Measurements from ENCODE around the gene CFAP73. TPM values are rescaled to one million over a fixed set of nuclear protein-coding genes. Genes with fewer than 3 reads are reported as not detected.

Gene CFAP73
- total and polyA plus RNA-seq, 10 of the 15 experiments (the other 5 are each of a cell fraction or from before 2014, with no cell fraction given): 0.18 TPM; not detected in 9

DNA sequence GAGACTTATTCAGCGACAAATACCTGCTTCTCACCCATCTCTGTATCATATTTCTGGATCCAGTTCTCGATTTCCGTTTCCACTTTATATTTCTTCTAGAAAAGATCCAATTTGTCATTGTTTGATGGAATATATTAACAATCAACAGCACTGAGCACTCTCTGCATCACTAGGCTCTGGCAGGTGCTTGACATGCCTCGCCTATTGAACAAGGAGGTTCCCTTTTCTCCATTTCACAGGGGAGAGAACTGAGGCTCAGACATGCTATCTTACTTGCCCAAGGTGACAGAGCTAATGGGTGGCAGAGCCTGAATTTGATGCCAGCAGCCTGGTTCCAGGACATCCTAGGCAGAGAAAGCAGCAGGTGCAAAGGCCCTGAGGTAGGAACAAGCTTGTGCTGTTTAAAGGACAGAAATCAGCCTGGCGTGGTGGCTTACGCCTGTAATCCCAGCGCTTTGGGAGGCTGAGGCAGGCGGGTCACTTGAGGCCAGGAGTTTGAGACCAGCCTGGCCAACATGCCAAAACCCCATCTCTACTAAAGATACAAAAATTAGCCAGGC is 48.1 kb downstream of the CFAP73 start:
- TF ChIP-seq IKZF1 (conservative IDR thresholded peaks at IDR 0.05) (no peak), HDGF (IDR thresholded peaks at IDR 0.05) (0 out of 2 replicates have a peak, but pooled peaks have one; percentile 20)
- ChIA-PET RAD21 (ENCODE audit: unreplicated experiment) (interaction anchor here (0.5 to 2.3 kb wide), 16 partner anchors 10 to 1059 kb away, joined by 3 to 8 read pairs (median 4); no protein-coding TSS in a partner anchor), SMC1A (ENCODE audit: uncharacterized antibody, unreplicated experiment) (interaction anchor here (0.6 to 1.5 kb wide), 10 partner anchors 19 to 149 kb away, joined by 3 to 8 read pairs (median 4); no protein-coding TSS in a partner anchor), CTCF (interaction anchor here (0.6 to 4.2 kb wide), 21 partner anchors 11 to 438 kb away, joined by 3 to 24 read pairs (median 5); partner anchors contain the start of gene SDSL), POLR2A (interaction anchor here (0.5 to 0.6 kb wide), 3 partner anchors 24 to 690 kb away, joined by 4 to 5 read pairs (median 4); partner anchors contain the start of gene TPCN1)
- Histone ChIP-seq H3K27me3 (replicated peaks in 1 of 2; ENCODE audit: control insufficient read depth in 2 of 2, insufficient read depth in 2 of 2, low read length in 1 of 2) (no peaks in the 10 kb centered on the region), H2AFZ (ENCODE audit: control insufficient read depth, low read depth, low read length) (no peak overlapping the region), H3K4me3 (no peak overlapping the region), H3K4me2 (ENCODE audit: control insufficient read depth, insufficient read depth) (no peak overlapping the region), H3K9ac (ENCODE audit: control insufficient read depth, insufficient read depth, low read length) (no peak overlapping the region), H3K4me1 (ENCODE audit: control insufficient read depth, insufficient read depth, low read length) (no peaks in the 10 kb centered on the region), H3K79me2 (ENCODE audit: control insufficient read depth, insufficient read depth, low read length) (no peaks in the 10 kb centered on the region), H3K36me3 (ENCODE audit: control insufficient read depth in 2 of 2, insufficient read depth in 2 of 2, low read length in 1 of 2) (no peaks in the 10 kb centered on the region), H4K20me1 (ENCODE audit: control insufficient read depth, insufficient read depth) (no peaks in the 10 kb centered on the region), H3K27ac (ENCODE audit: control insufficient read depth, insufficient read depth) (no peak overlapping the region), H3K9me3 (replicated peaks; ENCODE audit: control insufficient read depth, insufficient read depth, low read length) (no peaks in the 10 kb centered on the region)
- BruUV-seq (replicated peaks): no TSS peak
- ATAC-seq (no peak), DNase-seq (ENCODE audit: low read depth, low spot score) (no peak), FAIRE-seq (no peak)
- in situ Hi-C loops (cut with MboI) (loop anchor here (5.0 kb wide), 1 partner anchor 225 kb away; the partner anchor contains the start of gene SDSL), intact Hi-C loops (cut with micrococcal nuclease; ENCODE audit: unreplicated experiment) (loop anchor here (2.0 to 10.0 kb wide), 3 partner anchors 35 to 115 kb away; no protein-coding TSS in a partner anchor)
- 97% methylated on average over 8 of the region's 8 CpGs for WGBS (ENCODE audit: insufficient coverage, insufficient replicate concordance, low lambda C conversion rate, missing lambda C conversion rate)

DNA sequence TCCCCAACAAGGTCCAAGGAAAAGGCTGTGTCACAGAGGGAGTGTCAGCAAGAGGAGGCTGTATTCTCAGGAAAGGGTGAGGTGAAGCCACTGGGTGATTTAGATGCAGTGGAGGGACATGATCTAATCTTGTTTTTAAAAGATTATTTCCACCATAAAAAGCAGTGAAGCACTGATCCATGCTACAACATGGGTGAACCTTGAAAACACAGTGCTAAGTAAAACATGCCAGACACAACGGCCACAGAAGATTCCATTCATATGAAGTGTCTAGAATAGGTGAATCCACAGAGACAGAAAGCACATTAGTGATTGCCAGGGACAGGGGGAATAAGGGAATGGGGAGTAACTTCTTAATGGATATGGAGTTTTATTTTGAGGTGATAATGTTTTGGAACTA is 48.8 kb downstream of the CFAP73 start:
- no peak for ATAC-seq
- Histone ChIP-seq H4K20me1 (ENCODE audit: control insufficient read depth, insufficient read depth) (no peaks in the 10 kb centered on the region), H3K79me2 (ENCODE audit: control insufficient read depth, insufficient read depth, low read length) (no peaks in the 10 kb centered on the region), H3K4me2 (ENCODE audit: control insufficient read depth, insufficient read depth) (no peak overlapping the region), H3K36me3 (ENCODE audit: control insufficient read depth in 2 of 2, insufficient read depth in 2 of 2, low read length in 1 of 2) (no peaks in the 10 kb centered on the region), H3K27ac (ENCODE audit: control insufficient read depth, insufficient read depth) (no peak overlapping the region), H3K9ac (ENCODE audit: control insufficient read depth, insufficient read depth, low read length) (no peak overlapping the region), H3K4me3 (no peak overlapping the region), H3K27me3 (replicated peaks in 1 of 2; ENCODE audit: control insufficient read depth in 2 of 2, insufficient read depth in 2 of 2, low read length in 1 of 2) (no peaks in the 10 kb centered on the region), H2AFZ (ENCODE audit: control insufficient read depth, low read depth, low read length) (no peak overlapping the region), H3K9me3 (replicated peaks; ENCODE audit: control insufficient read depth, insufficient read depth, low read length) (no peaks in the 10 kb centered on the region), H3K4me1 (ENCODE audit: control insufficient read depth, insufficient read depth, low read length) (no peaks in the 10 kb centered on the region; the same call in 1 of the 2 replicates)
- no TSS peak for BruUV-seq (replicated peaks)
- SMC1A ChIA-PET (ENCODE audit: uncharacterized antibody, unreplicated experiment): interaction anchor here (1.2 to 1.5 kb wide), 3 partner anchors 32 to 86 kb away, joined by 4 to 7 read pairs (median 5); no protein-coding TSS in a partner anchor
- CTCF ChIA-PET: interaction anchor here (0.7 to 4.2 kb wide), 14 partner anchors 11 to 227 kb away, joined by 3 to 24 read pairs (median 7); partner anchors contain the start of gene SDSL
- no peak for DNase-seq (ENCODE audit: low read depth, low spot score)
- POLR2A ChIA-PET: no interaction called here
- intact Hi-C loops (cut with micrococcal nuclease; ENCODE audit: unreplicated experiment) (loop anchor here (5.0 to 10.0 kb wide), 2 partner anchors 77 to 114 kb away; no protein-coding TSS in a partner anchor), in situ Hi-C loops (cut with MboI) (loop anchor here (5.0 kb wide), 1 partner anchor 224 kb away; the partner anchor contains the start of gene SDSL)
- 70% methylated on average over 1 of the region's 1 CpG for WGBS (ENCODE audit: insufficient coverage, insufficient replicate concordance, low lambda C conversion rate, missing lambda C conversion rate)
- FAIRE-seq: no peak
- RAD21 ChIA-PET (ENCODE audit: unreplicated experiment): interaction anchor here (0.7 to 2.3 kb wide), 4 partner anchors 12 to 227 kb away, joined by 3 to 8 read pairs (median 6); no protein-coding TSS in a partner anchor
- TF ChIP-seq KAT2A (conservative IDR thresholded peaks at IDR 0.05; ENCODE audit: control insufficient read depth, low read depth, low read length) (no peak), ETV6 (conservative IDR thresholded peaks at IDR 0.05 in 1 of 2, IDR thresholded peaks at IDR 0.05 in 1 of 2; ENCODE audit: borderline replicate concordance in 1 of 2, low read depth in 1 of 2) (no peak), FOXK2 (IDR thresholded peaks at IDR 0.05) (no peak), KLF5 (IDR thresholded peaks at IDR 0.05; ENCODE audit: partially characterized antibody) (no peak), TARDBP (IDR thresholded peaks at IDR 0.05; ENCODE audit: borderline replicate concordance) (no peak), RAD51 (IDR thresholded peaks at IDR 0.05) (no peak), CEBPB (IDR thresholded peaks at IDR 0.05; ENCODE audit: borderline replicate concordance in 1 of 2, low read depth in 2 of 2, low read length in 2 of 2) (no peak)
- TF ChIP-seq, protein P1, sequence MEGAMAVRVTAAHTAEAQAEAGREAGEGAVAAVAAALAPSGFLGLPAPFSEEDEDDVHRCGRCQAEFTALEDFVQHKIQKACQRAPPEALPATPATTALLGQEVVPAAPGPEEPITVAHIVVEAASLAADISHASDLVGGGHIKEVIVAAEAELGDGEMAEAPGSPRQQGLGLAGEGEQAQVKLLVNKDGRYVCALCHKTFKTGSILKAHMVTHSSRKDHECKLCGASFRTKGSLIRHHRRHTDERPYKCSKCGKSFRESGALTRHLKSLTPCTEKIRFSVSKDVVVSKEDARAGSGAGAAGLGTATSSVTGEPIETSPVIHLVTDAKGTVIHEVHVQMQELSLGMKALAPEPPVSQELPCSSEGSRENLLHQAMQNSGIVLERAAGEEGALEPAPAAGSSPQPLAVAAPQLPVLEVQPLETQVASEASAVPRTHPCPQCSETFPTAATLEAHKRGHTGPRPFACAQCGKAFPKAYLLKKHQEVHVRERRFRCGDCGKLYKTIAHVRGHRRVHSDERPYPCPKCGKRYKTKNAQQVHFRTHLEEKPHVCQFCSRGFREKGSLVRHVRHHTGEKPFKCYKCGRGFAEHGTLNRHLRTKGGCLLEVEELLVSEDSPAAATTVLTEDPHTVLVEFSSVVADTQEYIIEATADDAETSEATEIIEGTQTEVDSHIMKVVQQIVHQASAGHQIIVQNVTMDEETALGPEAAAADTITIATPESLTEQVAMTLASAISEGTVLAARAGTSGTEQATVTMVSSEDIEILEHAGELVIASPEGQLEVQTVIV (IDR thresholded peaks at IDR 0.05; ENCODE audit: borderline replicate concordance, partially characterized antibody): no peak
- TF ChIP-seq, protein P2, sequence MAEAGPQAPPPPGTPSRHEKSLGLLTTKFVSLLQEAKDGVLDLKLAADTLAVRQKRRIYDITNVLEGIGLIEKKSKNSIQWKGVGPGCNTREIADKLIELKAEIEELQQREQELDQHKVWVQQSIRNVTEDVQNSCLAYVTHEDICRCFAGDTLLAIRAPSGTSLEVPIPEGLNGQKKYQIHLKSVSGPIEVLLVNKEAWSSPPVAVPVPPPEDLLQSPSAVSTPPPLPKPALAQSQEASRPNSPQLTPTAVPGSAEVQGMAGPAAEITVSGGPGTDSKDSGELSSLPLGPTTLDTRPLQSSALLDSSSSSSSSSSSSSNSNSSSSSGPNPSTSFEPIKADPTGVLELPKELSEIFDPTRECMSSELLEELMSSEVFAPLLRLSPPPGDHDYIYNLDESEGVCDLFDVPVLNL (IDR thresholded peaks at IDR 0.05; ENCODE audit: low read depth, low read length): no peak
